ENCODE measurements around the gene CIRBP. TPM values are rescaled to one million over a fixed set of nuclear protein-coding genes. Genes with fewer than 3 reads are reported as not detected.

Gene CIRBP
- total and polyA plus RNA-seq, 4 donors, result 41.1 to 135 (median 96.9) TPM

- peaks cover 0 to 5% (median 0%) of the 10 kb centered on the region in 4 donors for H3K36me3 ChIP-seq (ENCODE audit: control insufficient read depth in 4 of 4, insufficient read depth in 3 of 4, low read depth in 1 of 4, low read length in 3 of 4)
- no peak for DNase-seq (ENCODE audit: low spot score)
Observed at GRCh38 chr19:1294688-1295087, 25.6 kb downstream of the CIRBP start.

DNA sequence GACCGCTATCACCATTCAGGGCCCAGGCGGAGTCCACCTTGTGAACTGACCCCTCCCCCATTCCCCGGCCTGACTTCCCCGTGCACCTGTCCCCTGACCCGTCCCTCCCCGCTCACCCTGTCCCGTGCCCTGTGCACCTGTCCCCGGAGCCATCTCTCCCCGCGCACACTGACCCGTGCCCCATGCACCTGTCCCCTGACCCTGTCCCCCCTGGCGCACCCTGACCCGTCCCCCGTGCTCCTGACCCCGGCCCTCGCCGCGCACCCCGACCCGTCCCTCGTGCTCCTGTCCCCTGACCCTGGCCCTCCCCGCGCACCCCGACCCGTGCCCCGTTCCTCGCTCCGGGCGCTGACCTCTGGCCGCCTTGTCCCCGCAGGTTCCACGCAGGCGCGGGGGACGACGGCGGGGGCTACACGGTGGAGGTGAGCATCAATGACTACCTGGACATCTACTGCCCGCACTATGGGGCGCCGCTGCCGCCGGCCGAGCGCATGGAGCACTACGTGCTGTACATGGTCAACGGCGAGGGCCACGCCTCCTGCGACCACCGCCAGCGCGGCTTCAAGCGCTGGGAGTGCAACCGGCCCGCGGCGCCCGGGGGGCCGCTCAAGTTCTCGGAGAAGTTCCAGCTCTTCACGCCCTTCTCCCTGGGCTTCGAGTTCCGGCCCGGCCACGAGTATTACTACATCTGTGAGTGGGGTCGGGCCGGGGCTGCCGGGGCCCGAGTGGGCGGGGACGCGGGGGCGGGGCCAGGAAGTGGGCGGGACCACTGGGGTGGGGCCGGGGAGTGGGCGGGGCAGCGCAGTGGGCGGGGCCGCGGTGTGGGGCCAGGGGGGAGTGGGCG, 26.3 kb downstream of the CIRBP start:
- WGBS, result 23% methylated on average over 82 of the region's 82 CpGs
- peaks cover 12 to 37% (median 23%) of the 10 kb centered on the region in 4 donors for H3K4me1 ChIP-seq (ENCODE audit: control insufficient read depth in 4 of 4, insufficient read depth in 4 of 4, low read length in 3 of 4)
- H3K9me3 ChIP-seq (ENCODE audit: control insufficient read depth in 4 of 4, low read length in 3 of 4), result no peaks in the 10 kb centered on the region
- DNase-seq (ENCODE audit: low spot score), result peak; percentile 49
- peaks cover 0 to 5% (median 0%) of the 10 kb centered on the region in 4 donors for H3K36me3 ChIP-seq (ENCODE audit: control insufficient read depth in 4 of 4, insufficient read depth in 3 of 4, low read depth in 1 of 4, low read length in 3 of 4)
- TF ChIP-seq FOXA1 (IDR thresholded peaks at IDR 0.05) (no peak), REST (IDR thresholded peaks at IDR 0.05) (no peak), HNF4A (conservative IDR thresholded peaks at IDR 0.05) (peak in 1 of 2 donors; percentile 58), RXRA (IDR thresholded peaks at IDR 0.05) (peak in 1 of 2 donors; percentile 43), ATF3 (IDR thresholded peaks at IDR 0.05) (no peak)
- no peaks in the 10 kb centered on the region for H3K27me3 ChIP-seq (ENCODE audit: control insufficient read depth in 4 of 4, insufficient read depth in 4 of 4, low read length in 3 of 4)
- H3K9ac ChIP-seq (ENCODE audit: low read depth in 1 of 2, low read length in 2 of 2), result no peak overlapping the region
- no peak overlapping the region for H3K27ac ChIP-seq (ENCODE audit: low read depth in 1 of 2, low read length in 2 of 2)
- no peak overlapping the region for H3K4me3 ChIP-seq (ENCODE audit: low read depth in 1 of 3, low read length in 3 of 3)

More at GRCh38 chr19:1294688-1295087, 25.6 kb downstream of the CIRBP start:
- no peak overlapping the region for H3K9ac ChIP-seq (ENCODE audit: low read depth in 1 of 2, low read length in 2 of 2)
- no peak overlapping the region for H3K27ac ChIP-seq (ENCODE audit: low read depth in 1 of 2, low read length in 2 of 2)
- no peaks in the 10 kb centered on the region for H3K27me3 ChIP-seq (ENCODE audit: control insufficient read depth in 4 of 4, insufficient read depth in 4 of 4, low read length in 3 of 4)
- no peak for TF ChIP-seq RAD21 (IDR thresholded peaks at IDR 0.05)
- no peak for TF ChIP-seq EGR1 (IDR thresholded peaks at IDR 0.05; ENCODE audit: low read depth in 2 of 2)
- TF ChIP-seq ATF3 (IDR thresholded peaks at IDR 0.05), result no peak
- H3K9me3 ChIP-seq (ENCODE audit: control insufficient read depth in 4 of 4, low read length in 3 of 4), result no peaks in the 10 kb centered on the region
- H3K4me1 ChIP-seq (ENCODE audit: control insufficient read depth in 4 of 4, insufficient read depth in 4 of 4, low read length in 3 of 4), result peaks cover 12 to 37% (median 23%) of the 10 kb centered on the region in 4 donors
- no peak overlapping the region for H3K4me3 ChIP-seq (ENCODE audit: low read depth in 1 of 3, low read length in 3 of 3)
- WGBS, result 85% methylated on average over 14 of the region's 14 CpGs

DNA sequence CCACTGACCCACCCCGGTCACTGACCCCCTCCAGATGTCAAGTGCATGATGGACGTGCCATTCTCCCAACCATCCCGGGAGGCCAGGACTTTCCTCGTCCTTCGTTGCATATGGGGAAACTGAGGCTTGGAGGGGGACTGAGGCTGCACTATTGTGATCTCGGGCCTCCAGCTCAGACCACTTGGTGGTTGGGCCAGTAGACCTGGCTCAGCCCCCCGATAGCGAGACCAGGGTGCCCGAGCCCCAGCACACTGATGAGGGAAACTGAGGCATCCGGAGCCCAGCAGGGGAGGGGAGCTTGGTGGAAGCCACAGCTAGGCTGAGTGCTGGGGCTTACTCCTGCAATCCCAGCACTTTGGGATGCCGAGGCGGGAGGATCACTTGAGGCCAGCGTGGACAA, 26.9 kb downstream of the CIRBP start:
- H3K9ac ChIP-seq (ENCODE audit: low read depth in 1 of 2, low read length in 2 of 2), result no peak overlapping the region
- H3K27me3 ChIP-seq (ENCODE audit: control insufficient read depth in 4 of 4, insufficient read depth in 4 of 4, low read length in 3 of 4), result no peaks in the 10 kb centered on the region
- no peak overlapping the region for H3K27ac ChIP-seq (ENCODE audit: low read depth in 1 of 2, low read length in 2 of 2)
- no peak overlapping the region for H3K4me3 ChIP-seq (ENCODE audit: low read depth in 1 of 3, low read length in 3 of 3)
- peaks cover 0 to 5% (median 0%) of the 10 kb centered on the region in 4 donors for H3K36me3 ChIP-seq (ENCODE audit: control insufficient read depth in 4 of 4, insufficient read depth in 3 of 4, low read depth in 1 of 4, low read length in 3 of 4)
- DNase-seq (ENCODE audit: low spot score), result no peak
- 89% methylated on average over 13 of the region's 13 CpGs for WGBS
- TF ChIP-seq SP1 (IDR thresholded peaks at IDR 0.05), result no peak
- TF ChIP-seq FOXA1 (IDR thresholded peaks at IDR 0.05), result no peak
- TF ChIP-seq, protein P1, sequence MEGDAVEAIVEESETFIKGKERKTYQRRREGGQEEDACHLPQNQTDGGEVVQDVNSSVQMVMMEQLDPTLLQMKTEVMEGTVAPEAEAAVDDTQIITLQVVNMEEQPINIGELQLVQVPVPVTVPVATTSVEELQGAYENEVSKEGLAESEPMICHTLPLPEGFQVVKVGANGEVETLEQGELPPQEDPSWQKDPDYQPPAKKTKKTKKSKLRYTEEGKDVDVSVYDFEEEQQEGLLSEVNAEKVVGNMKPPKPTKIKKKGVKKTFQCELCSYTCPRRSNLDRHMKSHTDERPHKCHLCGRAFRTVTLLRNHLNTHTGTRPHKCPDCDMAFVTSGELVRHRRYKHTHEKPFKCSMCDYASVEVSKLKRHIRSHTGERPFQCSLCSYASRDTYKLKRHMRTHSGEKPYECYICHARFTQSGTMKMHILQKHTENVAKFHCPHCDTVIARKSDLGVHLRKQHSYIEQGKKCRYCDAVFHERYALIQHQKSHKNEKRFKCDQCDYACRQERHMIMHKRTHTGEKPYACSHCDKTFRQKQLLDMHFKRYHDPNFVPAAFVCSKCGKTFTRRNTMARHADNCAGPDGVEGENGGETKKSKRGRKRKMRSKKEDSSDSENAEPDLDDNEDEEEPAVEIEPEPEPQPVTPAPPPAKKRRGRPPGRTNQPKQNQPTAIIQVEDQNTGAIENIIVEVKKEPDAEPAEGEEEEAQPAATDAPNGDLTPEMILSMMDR (IDR thresholded peaks at IDR 0.05; ENCODE audit: low read depth, low read length, missing input control), result no peak
- no peak for TF ChIP-seq GABPA (IDR thresholded peaks at IDR 0.05 in 1 of 2, conservative IDR thresholded peaks at IDR 0.05 in 1 of 2)
- no peak for TF ChIP-seq YY1 (IDR thresholded peaks at IDR 0.05)
- no peak for TF ChIP-seq TAF1 (conservative IDR thresholded peaks at IDR 0.05)
- TF ChIP-seq, protein P2, sequence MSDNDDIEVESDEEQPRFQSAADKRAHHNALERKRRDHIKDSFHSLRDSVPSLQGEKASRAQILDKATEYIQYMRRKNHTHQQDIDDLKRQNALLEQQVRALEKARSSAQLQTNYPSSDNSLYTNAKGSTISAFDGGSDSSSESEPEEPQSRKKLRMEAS (IDR thresholded peaks at IDR 0.05), result no peak
- TF ChIP-seq ATF3 (IDR thresholded peaks at IDR 0.05), result no peak
- TF ChIP-seq RAD21 (IDR thresholded peaks at IDR 0.05), result no peak
- no peak for TF ChIP-seq HNF4G (IDR thresholded peaks at IDR 0.05)
- peaks cover 12 to 33% (median 22%) of the 10 kb centered on the region in 4 donors for H3K4me1 ChIP-seq (ENCODE audit: control insufficient read depth in 4 of 4, insufficient read depth in 4 of 4, low read length in 3 of 4)
- H3K9me3 ChIP-seq (ENCODE audit: control insufficient read depth in 4 of 4, low read length in 3 of 4), result no peaks in the 10 kb centered on the region

All from liver (tissue), 9 donors.